Hepatocyte (in vitro differentiated cells): ENCODE measurements around the gene PCSK6. TPM values are rescaled to one million over a fixed set of nuclear protein-coding genes. Genes with fewer than 3 reads are reported as not detected.

Source experiments
- DNase-seq: peaks from one replicate; pipeline ENCODE4 v3.0.0-alpha.2; 2016; ENCODE audit warnings: low spot score
- H2AFZ ChIP-seq: fragments of 200-600 bp; sonication (generic); 2 replicates; pipeline ENCODE4 v1.6.0; 2016; ENCODE audit warnings: antibody characterized with exemption, mild to moderate bottlenecking
- H3K27ac ChIP-seq: fragments of 200-600 bp; sonication (generic); 2 replicates; pipeline ENCODE4 v1.5.1; 2016; ENCODE audit warnings: mild to moderate bottlenecking
- H3K27me3 ChIP-seq: fragments of 200-600 bp; sonication (generic); 2 replicates; pipeline ENCODE4 v1.6.1; 2016
- H3K36me3 ChIP-seq: fragments of 200-600 bp; sonication (generic); replicated peaks from 2 replicates; pipeline ENCODE4 v1.5.1; 2016; ENCODE audit warnings: low read depth; ENCODE audit not compliant: insufficient read depth
- H3K4me1 ChIP-seq: fragments of 200-600 bp; sonication (generic); 2 replicates; pipeline ENCODE4 v1.5.1; 2016; ENCODE audit warnings: mild to moderate bottlenecking, moderate library complexity; ENCODE audit not compliant: insufficient read depth
- H3K4me2 ChIP-seq: fragments of 200-600 bp; sonication (generic); 2 replicates; pipeline ENCODE4 v1.6.0; 2016
- H3K4me3 ChIP-seq: fragments of 200-600 bp; sonication (generic); 2 replicates; pipeline ENCODE4 v1.5.1; 2016; ENCODE audit warnings: mild to moderate bottlenecking
- H3K79me2 ChIP-seq: fragments of 200-600 bp; sonication (generic); 2 replicates; pipeline ENCODE4 v1.6.0; 2017; ENCODE audit warnings: mild to moderate bottlenecking
- H3K9me2 ChIP-seq: fragments of 200-600 bp; sonication (generic); replicated peaks from 2 replicates; pipeline ENCODE4 v1.6.0; 2017; ENCODE audit warnings: mild to moderate bottlenecking; ENCODE audit not compliant: insufficient read depth
- H3K9me3 ChIP-seq: fragments of 200-600 bp; sonication (generic); 2 replicates; pipeline ENCODE4 v1.5.1; 2016; ENCODE audit warnings: low read depth, mild to moderate bottlenecking
- H4K20me1 ChIP-seq: fragments of 200-600 bp; sonication (generic); 2 replicates; pipeline ENCODE4 v1.6.0; 2016; ENCODE audit warnings: mild to moderate bottlenecking; ENCODE audit not compliant: insufficient read depth, poor library complexity, severe bottlenecking
- EZH2 ChIP-seq: fragments of 200-600 bp; sonication (generic); IDR thresholded peaks from 2 replicates; pipeline ENCODE4 v1.6.1; 2016; ENCODE audit warnings: antibody characterized with exemption, mild to moderate bottlenecking, borderline replicate concordance
- EZH2phosphoT487 ChIP-seq: fragments of 200-600 bp; sonication (generic); IDR thresholded peaks from one replicate; pipeline ENCODE4 v1.6.1; 2018; ENCODE audit warnings: antibody characterized with exemption, mild to moderate bottlenecking, low read depth, moderate library complexity; ENCODE audit not compliant: unreplicated experiment, severe bottlenecking
- WGBS: methylation state at CpG from one replicate; pipeline ENCODE4 v1.1.6; 2016; ENCODE audit warnings: low lambda C conversion rate; ENCODE audit errors: missing lambda C conversion rate; 5-methylcytosine and 5-hydroxymethylcytosine counted together
- polyA plus RNA-seq: library from polyadenylated mRNA; unstranded; fragments of >200 nt; fragmentation: Nextera tagmentation; extraction: Ambion mirVana; gene quantifications from 2 replicates; pipeline ENCODE4 v1.2.1, GENCODE V29; 2016
- total RNA-seq: library from RNA; depleted of rRNA; stranded (reverse); fragments of >200 nt; gene quantifications from 2 replicates; pipeline ENCODE4 v1.2.3, GENCODE V29; 2014
- TF ChIP-seq, protein P1 (sequence below): fragments of 200-600 bp; sonication (generic); IDR thresholded peaks from 2 replicates; pipeline ENCODE4 v1.5.1; 2016; ENCODE audit warnings: antibody characterized with exemption, mild to moderate bottlenecking; ENCODE audit not compliant: poor library complexity

Gene PCSK6
- total and polyA plus RNA-seq, 2 experiments from 2014 or later = 31.7 to 40.5 TPM

DNA sequence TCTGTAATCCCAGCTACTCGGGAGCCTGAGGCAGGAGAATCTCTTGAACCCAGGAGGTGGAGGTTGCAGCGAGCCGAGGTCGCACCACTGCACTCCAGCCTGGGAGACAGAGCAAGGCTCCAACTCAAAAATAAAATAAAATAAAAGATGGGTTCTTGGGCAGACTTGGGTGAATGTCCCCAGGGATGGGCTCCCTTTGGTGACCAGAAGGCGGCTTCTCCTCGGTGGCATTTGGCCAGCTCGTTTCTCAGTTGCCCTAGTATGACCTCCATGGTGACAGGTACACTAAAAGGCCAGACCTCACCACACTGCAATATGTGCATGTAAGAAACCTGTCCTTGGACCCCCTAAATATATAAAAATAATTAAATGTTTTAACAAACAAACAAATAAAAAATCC is 118.4 kb downstream of the PCSK6 start:
- no peaks in the 10 kb centered on the region for H3K9me3 ChIP-seq
- H3K27ac ChIP-seq = no peak overlapping the region
- no peaks in the 10 kb centered on the region for H3K27me3 ChIP-seq
- no peak for DNase-seq
- H3K4me3 ChIP-seq = no peak overlapping the region
- H3K9me2 ChIP-seq = no peaks in the 10 kb centered on the region
- H3K36me3 ChIP-seq = no peaks in the 10 kb centered on the region
- H2AFZ ChIP-seq = no peak overlapping the region
- H4K20me1 ChIP-seq = no peaks in the 10 kb centered on the region
- no peaks in the 10 kb centered on the region for H3K79me2 ChIP-seq
- H3K4me1 ChIP-seq = peaks cover 11% of the 10 kb centered on the region
- H3K4me2 ChIP-seq = no peak overlapping the region
- TF ChIP-seq EZH2phosphoT487 = no peak
- no peak for TF ChIP-seq EZH2
- TF ChIP-seq, protein P1, sequence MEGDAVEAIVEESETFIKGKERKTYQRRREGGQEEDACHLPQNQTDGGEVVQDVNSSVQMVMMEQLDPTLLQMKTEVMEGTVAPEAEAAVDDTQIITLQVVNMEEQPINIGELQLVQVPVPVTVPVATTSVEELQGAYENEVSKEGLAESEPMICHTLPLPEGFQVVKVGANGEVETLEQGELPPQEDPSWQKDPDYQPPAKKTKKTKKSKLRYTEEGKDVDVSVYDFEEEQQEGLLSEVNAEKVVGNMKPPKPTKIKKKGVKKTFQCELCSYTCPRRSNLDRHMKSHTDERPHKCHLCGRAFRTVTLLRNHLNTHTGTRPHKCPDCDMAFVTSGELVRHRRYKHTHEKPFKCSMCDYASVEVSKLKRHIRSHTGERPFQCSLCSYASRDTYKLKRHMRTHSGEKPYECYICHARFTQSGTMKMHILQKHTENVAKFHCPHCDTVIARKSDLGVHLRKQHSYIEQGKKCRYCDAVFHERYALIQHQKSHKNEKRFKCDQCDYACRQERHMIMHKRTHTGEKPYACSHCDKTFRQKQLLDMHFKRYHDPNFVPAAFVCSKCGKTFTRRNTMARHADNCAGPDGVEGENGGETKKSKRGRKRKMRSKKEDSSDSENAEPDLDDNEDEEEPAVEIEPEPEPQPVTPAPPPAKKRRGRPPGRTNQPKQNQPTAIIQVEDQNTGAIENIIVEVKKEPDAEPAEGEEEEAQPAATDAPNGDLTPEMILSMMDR = no peak
- 92% methylated on average over 7 of the region's 7 CpGs for WGBS

DNA sequence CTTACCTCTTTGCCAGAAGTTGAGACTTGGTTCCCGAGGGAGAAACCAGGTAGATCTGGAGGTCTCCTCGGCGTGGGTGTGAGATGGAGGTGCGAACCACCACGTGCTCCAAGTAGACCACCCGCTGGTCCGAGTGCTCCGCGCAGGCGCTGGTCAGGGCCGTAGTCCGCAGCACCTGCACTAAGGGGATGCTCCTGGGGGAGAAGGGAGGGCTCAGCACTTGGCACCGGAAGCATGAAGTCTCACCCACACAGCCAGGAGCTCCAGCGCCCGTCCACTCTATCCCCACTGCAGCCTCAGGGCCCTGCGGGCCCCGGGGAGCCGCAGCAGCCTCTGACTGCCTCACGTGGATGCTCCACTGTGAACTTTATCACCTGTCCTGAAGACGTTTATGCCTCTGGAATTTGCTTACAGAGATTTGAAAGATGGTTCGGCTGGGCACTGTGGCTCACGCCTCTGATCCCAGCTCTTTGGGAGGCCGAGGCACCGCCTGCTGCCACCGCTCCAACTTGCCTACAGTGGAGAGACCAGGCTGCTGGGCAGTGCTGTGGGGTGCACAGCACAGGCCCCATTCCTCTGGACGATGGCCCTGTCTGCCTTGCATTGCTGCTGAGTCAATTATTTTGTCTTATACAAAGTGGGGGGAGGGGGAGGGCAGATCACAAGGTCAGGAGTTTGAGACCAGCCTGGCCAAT is 119.0 kb downstream of the PCSK6 start:
- Histone ChIP-seq H4K20me1 (no peaks in the 10 kb centered on the region), H3K4me3 (no peak overlapping the region), H3K4me1 (peaks cover 11% of the 10 kb centered on the region), H2AFZ (no peak overlapping the region), H3K27me3 (no peaks in the 10 kb centered on the region), H3K9me3 (no peaks in the 10 kb centered on the region), H3K79me2 (no peaks in the 10 kb centered on the region), H3K9me2 (no peaks in the 10 kb centered on the region), H3K4me2 (no peak overlapping the region), H3K27ac (no peak overlapping the region), H3K36me3 (no peaks in the 10 kb centered on the region)
- WGBS = 92% methylated on average over 26 of the region's 26 CpGs
- TF ChIP-seq, protein P1 = no peak
- TF ChIP-seq EZH2 (no peak), EZH2phosphoT487 (no peak)
- no peak for DNase-seq

DNA sequence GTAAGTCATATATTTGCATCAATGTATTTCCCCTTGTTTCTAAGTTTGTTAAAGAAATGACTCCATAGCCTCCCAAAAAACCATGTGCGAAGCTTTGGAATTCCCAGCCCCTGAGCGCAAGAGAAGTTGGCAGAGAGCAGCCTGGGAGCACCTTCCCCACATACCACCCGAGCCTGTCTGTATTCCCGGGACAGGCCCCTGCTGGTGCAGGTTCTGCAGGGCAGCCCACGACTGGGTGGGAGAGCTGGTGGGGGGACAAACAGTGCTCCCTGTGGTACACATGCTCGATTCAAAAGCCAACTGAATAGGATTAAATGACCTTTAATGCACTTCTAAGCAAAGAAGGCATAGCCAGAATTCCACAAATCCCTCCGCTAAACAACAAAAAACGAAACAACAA is 119.8 kb downstream of the PCSK6 start:
- TF ChIP-seq, protein P1 = no peak
- no peak for TF ChIP-seq EZH2phosphoT487
- no peak for TF ChIP-seq EZH2
- H3K9me3 ChIP-seq = peaks cover 4% of the 10 kb centered on the region
- WGBS = 89% methylated on average over 8 of the region's 8 CpGs

More for the DNA sequence above, 119.8 kb downstream of the PCSK6 start:
- peaks cover 11% of the 10 kb centered on the region for H3K4me1 ChIP-seq
- no peak overlapping the region for H3K27ac ChIP-seq
- H3K4me2 ChIP-seq = no peak overlapping the region
- H2AFZ ChIP-seq = no peak overlapping the region
- no peaks in the 10 kb centered on the region for H3K27me3 ChIP-seq
- H3K9me2 ChIP-seq = no peaks in the 10 kb centered on the region
- H3K4me3 ChIP-seq = no peak overlapping the region
- no peaks in the 10 kb centered on the region for H4K20me1 ChIP-seq
- H3K79me2 ChIP-seq = no peaks in the 10 kb centered on the region
- H3K36me3 ChIP-seq = no peaks in the 10 kb centered on the region
- no peak for DNase-seq
